ENCODE results near the gene SOX10.
A peak's percentile ranks its signal among the peaks of the same experiment; 100 is the strongest.
"Not testable (repeated sequence)": the region's sequence is repeated elsewhere in the genome, so short reads cannot be mapped to it uniquely, and the experiment has no call there.

The SOX10 gene

DNA sequence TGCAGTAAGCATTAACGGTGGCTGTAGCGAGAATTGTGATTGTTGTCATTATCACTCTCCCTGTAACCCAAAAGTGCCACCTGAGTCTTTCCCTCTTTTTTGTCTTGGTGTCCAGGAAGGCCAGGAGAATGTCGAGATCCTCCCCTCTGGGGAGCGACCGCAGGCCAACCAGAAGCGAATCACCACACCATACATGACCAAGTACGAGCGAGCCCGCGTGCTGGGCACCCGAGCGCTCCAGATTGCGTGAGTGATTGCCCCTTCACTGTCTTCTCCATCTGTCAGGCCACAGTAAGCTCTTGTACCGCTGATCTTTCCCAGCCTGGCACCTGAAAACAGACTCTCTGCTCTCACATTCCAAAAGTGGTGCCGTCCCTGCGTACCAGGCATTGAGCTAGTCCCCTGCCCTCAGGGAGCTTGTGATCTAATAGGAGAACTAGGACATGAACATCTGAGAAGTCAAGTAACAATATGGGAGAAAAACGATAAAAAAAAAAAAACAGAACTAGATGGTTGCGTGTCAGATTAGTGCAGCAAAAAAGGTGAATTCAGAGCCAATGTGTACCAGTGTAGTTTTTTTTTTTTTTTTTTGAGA, 25.0 kb downstream of the SOX10 start:
- DNase-seq, result no peak

DNA sequence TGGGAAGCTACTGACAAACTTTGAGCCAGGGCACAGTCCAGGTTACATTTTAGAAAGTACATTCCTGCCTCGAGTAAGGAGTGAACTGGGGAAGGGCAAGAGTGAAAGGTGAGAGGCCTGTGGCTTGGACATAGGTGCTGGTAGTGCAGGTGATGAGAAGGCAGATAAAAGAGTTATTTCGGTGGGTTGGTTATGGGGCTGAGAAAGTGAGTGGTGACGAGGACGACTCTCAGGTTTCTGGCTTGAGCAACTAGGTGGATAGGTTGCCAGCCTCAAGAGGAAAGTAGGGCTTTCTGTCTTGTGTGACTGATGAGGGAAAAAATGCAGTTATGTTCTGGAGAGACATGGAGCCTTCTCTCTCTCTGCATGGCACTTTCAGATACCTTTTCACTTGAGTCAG, 27.1 kb downstream of the SOX10 start:
- DNase-seq, result no peak

DNA sequence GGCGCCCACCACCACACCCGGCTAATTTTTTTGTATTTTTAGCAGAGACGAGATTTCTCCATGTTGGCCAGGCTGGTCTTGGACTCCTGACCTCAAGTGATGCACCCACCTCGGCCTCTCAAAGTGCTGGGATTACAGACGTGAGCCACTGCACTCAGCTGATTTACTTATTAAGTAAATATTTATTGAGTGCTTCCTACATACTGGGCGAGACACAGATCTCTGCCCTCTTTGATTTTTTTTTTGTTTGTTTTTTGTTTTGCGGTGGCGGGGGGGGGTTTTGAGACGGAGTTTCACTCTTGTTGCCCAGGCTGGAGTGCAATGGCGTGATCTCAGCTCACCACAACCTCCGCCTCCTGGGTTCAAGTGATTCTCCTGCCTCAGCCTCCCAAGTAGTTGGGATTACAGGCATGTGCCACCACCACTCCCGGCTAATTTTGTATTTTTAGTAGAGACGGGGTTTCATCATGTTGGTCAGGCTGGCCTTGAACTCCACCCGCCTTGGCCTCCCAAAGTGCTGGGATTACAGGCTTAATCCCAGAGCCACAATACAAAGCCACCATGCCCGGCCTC, 28.4 kb downstream of the SOX10 start:
- DNase-seq, result not testable (repeated sequence)

DNA sequence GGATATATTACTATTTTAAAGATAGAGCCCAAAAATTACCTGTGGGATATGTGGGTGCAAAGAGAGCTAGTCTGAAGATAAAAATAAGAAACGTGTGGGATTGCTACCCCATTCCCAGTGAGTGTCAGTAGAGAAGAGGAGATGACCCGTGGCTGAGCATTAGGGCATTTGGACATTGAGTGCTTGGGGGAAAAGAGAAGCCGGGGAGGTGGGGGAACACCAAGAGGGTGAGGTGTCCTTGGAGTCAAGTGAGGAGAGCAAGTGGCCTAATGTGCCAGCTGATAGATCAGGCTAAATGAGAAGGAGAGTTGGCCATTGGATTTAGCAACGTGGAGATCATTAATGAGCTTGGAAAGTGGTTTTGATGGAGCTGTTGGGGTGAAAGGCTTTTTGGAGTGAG, 29.7 kb downstream of the SOX10 start:
- DNase-seq, result no peak

DNA sequence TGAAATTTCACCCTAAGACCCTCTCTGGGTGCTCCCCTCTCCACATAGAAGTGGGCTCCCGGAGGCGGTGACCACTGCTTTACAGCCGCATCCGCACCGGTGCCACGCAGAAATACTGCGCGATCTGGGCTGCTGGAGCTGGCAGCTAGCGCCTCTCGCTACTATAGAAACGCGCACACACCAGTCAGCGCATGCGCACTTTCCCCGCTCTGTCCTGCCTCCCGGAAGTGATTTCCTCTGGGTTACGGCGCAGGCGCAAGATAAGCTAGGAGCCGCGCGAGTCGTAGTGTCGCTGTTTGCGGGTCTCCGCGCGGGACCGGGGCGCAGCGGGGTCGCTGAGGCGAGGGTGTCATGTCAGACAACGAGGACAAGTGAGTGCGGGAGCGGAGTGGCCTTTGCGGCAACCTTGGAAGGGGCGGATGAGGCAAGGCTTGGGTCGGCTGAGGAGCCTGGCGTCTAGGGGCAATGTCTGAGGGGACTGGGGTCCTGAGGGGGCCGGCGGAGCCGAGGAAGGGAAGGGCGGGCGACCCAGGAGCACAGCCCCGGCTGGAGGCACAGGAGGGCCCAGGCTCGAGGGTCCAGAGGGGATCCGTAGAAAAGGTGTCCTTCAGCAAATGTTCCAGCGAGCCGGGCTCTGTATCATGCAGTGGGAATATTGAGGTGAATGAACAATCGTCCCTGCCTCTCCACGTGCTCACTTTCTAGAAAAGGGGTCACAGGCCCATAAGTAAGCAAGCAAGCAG, 30.7 kb downstream of the SOX10 start, which contains the start of the genes C22orf23 and POLR2F:
TSS of gene C22orf23 (minus strand) at position 165 of the 743 bp plus-strand sequence. CDS start 452 bp downstream, outside the sequence.
TSS of gene POLR2F (plus strand) at position 263 of the 743 bp plus-strand sequence. CDS start at position 352, 89 bp downstream.
- DNase-seq, result peak; percentile 99

DNA sequence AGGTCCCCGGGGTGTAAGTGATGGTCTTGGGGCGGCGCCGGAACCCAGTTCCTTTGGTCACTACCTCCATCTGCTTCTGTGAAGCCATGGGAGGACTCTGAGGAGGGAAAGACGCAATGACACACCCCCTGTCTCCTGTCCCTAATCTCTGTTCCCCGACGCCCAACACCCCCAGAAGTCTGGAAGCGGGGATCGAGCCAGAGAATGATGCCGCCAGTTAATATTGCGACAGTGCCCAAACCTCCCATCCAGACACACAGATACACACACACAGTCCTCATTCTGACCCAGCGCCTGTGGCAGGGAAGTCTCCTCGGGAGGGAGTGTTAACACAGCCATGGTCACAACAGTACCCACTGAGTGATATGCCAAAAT, 31.3 kb downstream of the SOX10 start:
- no peak for DNase-seq

DNA sequence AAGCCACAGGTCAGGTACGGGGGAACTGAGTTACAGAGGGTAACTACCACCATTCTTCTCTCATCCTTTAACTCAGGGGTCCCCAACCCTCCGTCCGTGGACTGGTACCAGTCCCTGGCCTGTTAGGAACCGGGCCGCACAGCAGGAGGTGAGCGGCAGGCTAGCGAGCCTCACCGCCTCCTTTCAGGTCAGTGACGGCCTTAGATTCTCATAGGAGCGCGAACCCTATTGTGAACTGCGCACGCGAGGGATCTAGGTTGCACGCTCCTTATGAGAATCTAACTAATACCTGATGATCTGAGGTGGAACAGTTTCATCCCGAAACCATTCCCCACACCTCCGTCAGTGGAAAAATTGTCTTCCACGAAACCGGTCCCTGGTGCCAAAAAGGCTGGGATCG, 31.7 kb downstream of the SOX10 start:
- DNase-seq, result not testable (repeated sequence)

DNA sequence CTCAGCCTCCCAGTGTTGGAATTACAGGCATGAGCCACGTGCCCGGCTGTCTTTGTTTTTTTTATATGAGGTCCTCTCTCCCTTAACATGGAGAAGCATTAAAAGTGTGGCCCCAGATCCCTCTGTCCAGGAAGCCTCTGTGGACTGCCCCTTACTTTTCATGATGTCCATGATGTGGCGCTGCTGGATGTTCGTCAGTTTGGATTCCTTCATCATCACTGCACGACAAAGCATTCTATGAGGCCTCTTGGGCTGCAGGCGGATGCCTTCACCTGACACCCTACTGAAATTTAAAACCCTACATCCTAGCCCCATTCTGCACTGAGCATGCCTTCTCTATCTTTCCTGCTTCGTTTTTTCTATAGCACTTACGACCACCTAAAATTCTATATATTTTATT, 33.0 kb downstream of the SOX10 start:
- peak; percentile 34 for DNase-seq

DNA sequence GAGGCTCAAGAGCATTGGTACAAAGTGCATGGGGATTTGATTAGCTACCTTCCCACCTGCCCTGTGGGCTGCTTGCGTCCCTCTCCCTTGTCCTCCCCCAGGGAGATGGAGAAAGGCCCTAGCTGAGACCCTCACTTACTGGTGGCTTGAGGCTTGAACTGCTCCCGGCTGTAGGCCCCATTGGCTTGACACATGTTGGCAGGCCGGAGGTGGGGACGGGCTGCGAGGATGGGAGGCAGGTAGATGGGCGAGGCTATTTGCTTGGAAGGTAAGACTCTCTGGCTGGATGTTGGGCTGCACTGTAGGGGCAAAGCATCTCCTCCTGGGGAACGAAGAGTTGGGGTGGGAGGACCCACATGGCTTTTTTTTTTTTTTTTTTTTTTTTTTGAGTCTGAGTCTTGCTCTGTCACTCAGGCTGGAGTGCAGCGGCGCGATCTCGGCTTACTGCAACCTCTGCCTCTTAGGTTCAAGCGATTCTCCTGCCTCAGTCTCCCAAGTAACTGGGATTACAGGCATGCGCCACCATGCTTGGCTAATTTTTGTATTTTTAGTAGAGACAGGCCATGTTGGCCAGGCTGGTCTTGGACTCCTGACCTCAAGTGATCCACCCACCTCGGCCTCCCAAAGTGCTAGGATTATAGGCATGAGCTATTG, 37.1 kb downstream of the SOX10 start:
- not testable (repeated sequence) for DNase-seq

DNA sequence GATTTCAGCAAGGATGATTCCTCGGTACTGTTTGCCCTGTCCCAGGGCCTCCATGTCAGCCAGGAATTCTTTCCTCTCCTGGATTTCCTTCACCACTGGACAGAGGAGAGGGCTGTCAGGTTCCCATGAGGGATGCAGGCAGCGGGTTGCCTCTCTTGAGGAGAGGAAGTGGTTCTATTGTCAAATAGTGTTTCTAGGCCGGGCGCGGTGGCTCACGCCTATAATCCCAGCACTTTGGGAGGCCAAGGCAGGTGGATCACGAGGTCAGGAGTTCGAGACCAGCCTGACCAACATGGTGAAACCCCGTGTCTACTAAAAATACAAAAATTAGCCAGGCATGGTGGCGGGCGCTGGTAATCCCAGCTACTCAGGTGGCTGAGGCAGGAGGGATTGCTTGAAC, 39.9 kb downstream of the SOX10 start:
- DNase-seq, result not testable (repeated sequence)

DNA sequence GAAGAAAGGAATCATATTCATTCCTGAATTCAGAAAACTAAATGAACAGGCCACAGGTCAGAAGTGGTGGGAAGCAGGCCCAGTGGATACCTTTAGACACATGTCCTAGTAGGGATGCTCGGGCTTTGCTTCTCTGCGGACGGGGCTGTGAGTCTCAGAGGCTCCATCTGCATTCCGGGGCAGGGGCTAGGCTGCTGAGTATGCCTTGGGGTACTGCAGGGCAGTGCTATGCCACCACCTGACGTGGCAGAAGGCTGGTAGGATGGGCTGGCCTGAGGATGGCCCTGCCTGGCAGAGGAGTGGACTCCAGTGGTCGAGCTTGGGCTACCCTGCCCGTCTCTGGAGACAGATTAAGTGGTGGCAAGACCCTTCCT, 40.5 kb downstream of the SOX10 start:
- DNase-seq, result no peak

DNA sequence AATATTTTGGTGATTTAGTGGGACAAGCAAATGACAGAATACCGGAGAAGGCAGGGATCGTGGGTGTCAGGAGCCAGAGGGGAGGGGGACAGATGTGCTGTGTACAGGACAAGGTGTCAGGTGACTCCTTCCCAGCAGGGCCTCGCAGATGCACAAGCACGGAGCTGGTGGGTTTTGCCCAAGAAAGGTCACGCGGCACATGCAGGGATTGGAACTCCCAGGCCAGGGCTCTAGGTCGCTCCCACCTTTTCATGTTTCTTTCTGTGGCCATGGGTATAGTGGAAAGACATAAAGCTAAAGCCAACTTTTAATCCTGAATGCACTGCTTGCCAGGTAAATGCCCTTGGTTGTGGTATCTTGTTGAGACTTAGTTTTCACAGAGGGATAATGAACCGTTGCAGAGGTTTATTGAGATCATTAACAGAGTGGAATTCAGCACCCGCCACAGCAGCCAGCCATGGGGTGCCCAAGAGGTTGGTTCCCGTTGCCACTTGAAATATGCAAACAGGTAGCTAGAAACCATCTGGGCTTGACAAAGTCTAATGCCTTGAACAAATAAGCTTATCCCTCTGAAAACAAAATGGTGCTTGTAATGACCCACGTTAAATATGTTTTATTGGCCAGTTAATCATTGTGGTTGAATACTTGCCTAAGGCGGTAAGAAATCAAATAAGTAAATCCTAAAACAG, 41.1 kb downstream of the SOX10 start:
- DNase-seq, result no peak

DNA sequence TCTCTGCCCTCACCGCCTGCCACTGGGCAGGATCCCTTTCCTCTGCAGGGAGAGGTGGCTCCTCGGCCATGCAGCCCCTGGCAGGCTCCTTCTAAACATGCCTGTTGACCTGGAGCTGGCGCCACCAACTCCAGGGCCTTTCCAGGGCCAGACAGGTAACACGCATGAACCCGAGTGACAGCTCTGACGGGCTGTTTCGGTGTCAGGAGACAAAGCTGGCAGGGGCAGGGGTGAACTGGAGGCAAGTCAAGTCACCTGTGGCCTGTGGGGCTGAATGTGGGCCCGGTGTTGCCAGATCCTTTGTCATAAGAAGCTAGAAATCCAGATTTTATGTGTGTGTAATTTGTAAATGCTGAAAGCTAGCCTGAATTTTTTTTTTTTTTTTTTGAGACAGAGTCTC, 42.2 kb downstream of the SOX10 start:
- DNase-seq, result no peak

DNA sequence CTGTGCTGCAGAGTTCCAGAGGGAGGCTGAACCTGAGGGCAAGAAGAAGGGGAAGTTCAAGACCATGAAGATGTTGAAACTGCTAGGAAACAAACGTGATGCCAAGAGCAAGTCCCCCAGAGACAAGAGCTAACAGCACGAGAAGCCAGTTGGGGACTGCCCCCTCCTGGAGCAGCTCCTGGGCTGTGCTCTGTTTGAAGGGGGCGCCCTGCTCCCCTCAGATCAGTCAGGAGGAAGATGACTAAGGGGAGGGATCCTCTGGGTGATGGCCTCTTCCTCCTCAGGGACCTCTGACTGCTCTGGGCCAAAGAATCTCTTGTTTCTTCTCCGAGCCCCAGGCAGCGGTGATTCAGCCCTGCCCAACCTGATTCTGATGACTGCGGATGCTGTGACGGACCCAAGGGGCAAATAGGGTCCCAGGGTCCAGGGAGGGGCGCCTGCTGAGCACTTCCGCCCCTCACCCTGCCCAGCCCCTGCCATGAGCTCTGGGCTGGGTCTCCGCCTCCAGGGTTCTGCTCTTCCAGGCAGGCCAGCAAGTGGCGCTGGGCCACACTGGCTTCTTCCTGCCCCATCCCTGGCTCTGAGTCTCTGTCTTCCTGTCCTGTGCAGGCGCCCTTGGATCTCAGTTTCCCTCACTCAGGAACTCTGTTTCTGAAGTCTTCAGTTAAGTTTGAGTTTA, 43.5 kb downstream of the SOX10 start:
- DNase-seq, result peak; percentile 58

DNA sequence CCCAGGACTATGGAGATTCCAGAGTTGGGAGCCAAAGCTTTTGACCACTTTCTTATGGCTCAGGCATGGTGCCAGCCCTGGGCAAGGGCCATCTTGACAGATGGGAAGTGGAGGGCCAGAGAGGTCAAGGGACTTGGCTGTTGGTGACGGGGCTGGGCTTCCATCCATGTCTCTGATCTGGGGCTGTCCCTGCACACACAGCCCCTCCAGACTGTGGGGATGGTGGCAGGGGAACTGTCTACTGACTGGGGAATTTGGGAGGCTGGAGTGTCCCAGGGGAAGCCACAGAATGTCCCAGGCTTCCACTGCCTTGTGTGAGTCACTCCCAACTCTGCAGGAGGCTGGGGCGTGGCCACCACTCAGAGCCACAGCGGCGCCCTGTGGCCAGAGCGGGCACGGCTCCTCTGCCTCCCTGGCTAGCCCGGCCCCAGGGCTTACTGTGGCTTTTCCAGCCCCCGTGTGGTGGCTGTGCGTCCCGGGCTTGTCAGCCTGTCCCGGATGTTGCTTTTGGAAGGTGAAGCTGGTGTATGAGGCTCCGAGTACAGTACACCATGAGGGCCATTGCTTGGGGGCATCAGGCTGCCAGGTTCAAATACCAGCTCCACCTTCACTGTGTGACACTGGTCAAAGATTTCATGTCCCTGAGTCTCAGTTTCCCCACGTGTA, 50.5 kb downstream of the SOX10 start:
- DNase-seq, result peak; percentile 96

DNA sequence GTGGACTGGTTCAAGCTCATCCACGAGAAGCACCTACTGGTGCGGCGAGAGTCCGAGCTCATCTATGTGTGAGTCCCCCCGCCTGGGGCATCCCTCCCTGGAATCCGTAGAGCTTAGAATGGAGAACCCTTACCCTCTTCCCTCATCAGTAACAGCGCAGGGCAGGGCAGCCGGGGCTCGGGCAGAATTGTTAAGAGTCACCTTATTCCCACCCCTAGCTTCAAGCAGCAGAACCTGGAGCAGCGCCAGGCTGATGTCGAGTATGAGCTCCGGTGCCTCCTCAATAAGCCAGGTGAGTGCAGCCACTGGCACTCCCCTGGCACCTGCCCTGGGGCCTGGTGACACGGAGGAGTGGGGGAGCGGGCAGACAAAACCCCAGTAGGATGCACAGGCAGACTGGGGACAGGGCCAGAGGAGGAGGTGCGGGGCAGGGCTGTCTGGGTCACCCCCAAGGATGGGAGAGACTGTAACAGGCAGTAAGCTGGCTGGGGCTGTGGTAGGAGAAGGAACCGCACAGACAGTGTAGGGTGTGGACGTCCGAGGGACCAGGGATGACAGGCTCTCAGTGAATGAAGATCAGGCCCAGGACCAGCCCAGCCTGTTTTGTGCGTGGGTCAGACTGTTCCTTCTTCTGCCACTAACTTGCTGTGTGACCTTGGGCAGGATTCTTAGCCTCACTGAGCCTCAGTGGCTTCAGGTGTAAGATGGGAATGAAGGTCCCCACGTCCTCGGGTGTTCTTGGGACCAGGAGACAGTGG, 51.4 kb downstream of the SOX10 start:
- no peak for DNase-seq

DNA sequence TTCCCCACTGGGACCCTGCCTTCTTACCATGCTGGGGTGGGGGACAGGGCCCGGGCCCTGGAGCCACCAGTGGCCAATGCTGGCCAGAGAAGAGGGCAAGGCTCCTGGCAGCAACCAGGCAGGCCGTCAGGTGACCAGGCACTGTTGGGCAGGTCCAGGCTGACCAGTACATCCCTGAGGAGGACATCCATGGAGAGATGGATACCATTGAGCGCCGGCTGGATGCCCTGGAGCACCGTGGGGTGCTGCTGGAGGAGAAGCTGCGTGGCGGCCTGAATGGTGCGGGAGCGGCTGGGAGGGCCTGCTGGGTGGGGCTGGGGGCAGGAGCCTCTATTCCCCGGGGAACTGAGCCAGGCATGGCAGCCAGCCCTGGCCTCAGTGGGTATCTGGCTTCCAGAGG, 52.0 kb downstream of the SOX10 start:
- DNase-seq, result no peak

DNA sequence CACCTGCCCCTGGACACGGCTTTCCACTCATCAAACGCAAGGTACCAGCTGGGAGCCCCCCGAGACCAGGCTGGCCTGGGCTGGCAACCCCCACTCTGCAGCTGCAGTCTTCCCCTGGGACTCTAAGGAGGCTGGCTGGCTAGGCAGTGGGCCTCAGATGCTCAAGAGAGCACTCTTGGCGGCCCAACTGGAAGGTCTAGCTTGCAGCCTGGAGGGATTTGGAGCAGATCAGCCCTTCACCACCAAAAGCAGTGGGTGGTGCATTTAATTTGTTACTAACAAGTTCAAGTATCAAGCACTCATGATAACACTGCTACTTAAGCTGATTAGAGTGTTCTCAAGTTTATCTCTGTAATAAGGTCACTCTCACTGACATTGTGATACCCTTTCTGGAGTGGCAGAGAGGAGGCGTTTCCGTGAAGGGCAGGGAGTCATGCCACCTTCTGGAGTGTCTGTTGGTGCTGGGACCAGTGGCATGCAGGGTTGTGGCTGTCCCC, 52.4 kb downstream of the SOX10 start:
- DNase-seq, result no peak

DNA sequence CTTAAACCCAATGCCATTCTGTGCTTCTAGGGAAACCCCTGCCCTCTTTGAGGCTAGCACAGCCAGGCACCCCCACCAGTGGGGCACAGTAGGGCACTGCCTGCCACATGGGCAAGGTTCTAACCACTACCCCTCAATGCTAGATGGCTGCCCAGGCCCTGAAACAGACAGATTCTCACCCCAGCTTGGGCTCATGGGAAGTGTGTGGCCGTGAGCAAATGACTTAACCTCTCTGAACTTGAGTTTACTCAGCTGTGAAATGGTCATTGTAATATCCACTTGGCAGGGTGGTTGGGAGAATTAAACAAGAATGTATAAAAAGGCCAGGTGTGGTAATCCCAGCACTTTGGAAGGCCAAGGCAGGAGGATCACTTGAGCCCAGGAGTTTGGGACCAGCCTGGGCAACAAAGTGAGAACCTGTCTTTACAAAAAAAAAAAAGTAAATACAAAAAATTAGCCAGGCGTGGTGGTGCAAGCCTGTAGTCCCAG, 53.4 kb downstream of the SOX10 start:
- DNase-seq, result no peak

DNA sequence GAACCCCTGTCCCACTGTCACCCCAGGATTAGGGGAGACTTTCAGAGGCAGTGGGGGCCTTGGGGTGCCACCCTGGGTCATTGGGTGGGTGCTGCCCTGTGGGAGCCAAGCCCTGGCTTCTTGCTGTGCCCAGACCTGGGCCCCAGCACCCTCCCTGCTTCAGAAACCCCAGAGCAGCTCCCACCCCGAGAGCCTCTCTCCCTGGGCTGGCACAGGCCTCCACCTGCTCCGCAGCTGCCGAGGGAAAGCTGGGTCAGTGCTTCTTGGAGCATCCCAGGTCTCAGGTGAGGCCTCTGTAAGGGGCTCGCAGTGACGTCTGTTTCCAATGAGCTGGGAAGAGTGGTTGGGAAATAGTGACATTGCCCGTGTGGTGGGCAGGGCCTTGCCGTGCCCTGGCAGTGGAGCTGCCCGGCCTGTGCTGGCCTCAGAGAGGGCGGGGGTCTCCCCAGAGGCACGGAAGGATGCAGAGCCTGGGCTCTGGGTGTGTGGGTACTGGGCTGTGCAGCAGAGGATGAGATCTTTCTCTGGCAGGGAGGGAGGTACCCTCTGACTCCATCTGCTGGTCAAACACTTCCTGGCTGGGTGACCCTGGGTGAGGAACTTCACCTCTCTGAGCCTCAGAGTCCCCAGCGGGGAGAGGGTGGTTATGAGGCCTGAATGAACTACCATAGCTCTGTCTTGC, 53.9 kb downstream of the SOX10 start:
- peak; percentile 55 for DNase-seq
